MM.1S (cell line): ENCODE measurements around the gene SPTBN1.

Experiments used
- DNase-seq: peaks from one replicate; pipeline ENCODE4 v3.0.0-alpha.2; 2015
- H2AFZ ChIP-seq: fragments of 300-600 bp; sonication (generic); 2 replicates; pipeline ENCODE4 v1.6.0; 2016; ENCODE audit warnings: antibody characterized with exemption, low read length
- H3F3A ChIP-seq: fragments of 300-600 bp; sonication (generic); 2 replicates; pipeline ENCODE4 v1.6.1; 2016; ENCODE audit warnings: mild to moderate bottlenecking, antibody characterized with exemption, low read length, moderate library complexity, mixed read lengths; ENCODE audit not compliant: insufficient read depth
- H3K27ac ChIP-seq: fragments of 300-600 bp; sonication (generic); 2 replicates; pipeline ENCODE4 v1.5.1; 2016; ENCODE audit warnings: mild to moderate bottlenecking, low read length
- H3K27me3 ChIP-seq: fragments of 300-600 bp; sonication (generic); replicated peaks from 2 replicates; pipeline ENCODE4 v1.6.0; 2016; ENCODE audit warnings: low read length; ENCODE audit not compliant: insufficient read depth
- H3K36me3 ChIP-seq: fragments of 300-600 bp; sonication (generic); replicated peaks from 2 replicates; pipeline ENCODE4 v1.6.1; 2016; ENCODE audit warnings: mild to moderate bottlenecking, low read length, mixed read lengths; ENCODE audit not compliant: insufficient read depth
- H3K4me1 ChIP-seq: fragments of 300-600 bp; sonication (generic); 2 replicates; pipeline ENCODE4 v1.6.1; 2016; ENCODE audit warnings: low read length, mixed read lengths
- H3K4me2 ChIP-seq: fragments of 300-600 bp; sonication (generic); 2 replicates; pipeline ENCODE4 v1.6.0; 2016; ENCODE audit warnings: low read depth, low read length
- H3K4me3 ChIP-seq: fragments of 300-600 bp; sonication (generic); 2 replicates; pipeline ENCODE4 v1.5.1; 2016; ENCODE audit warnings: low read length, mixed read lengths
- H3K79me2 ChIP-seq: fragments of 300-600 bp; sonication (generic); 2 replicates; pipeline ENCODE4 v1.6.1; 2016; ENCODE audit warnings: mixed run types, low read length, mixed read lengths
- H3K9ac ChIP-seq: fragments of 300-600 bp; sonication (generic); 2 replicates; pipeline ENCODE4 v1.6.1; 2016; ENCODE audit warnings: low read length, mixed read lengths
- H3K9me2 ChIP-seq: fragments of 300-600 bp; sonication (generic); replicated peaks from 2 replicates; pipeline ENCODE4 v1.6.1; 2016; ENCODE audit warnings: mild to moderate bottlenecking, low read length, mixed read lengths; ENCODE audit not compliant: insufficient read depth
- H3K9me3 ChIP-seq: fragments of 300-600 bp; sonication (generic); replicated peaks from 2 replicates; pipeline ENCODE4 v1.6.1; 2016; ENCODE audit warnings: mild to moderate bottlenecking, low read length, mixed read lengths; ENCODE audit not compliant: insufficient read depth
- H4K20me1 ChIP-seq: fragments of 300-600 bp; sonication (generic); 2 replicates; pipeline ENCODE4 v1.6.1; 2016; ENCODE audit warnings: mild to moderate bottlenecking, low read length, moderate library complexity, mixed read lengths; ENCODE audit not compliant: insufficient read depth
- EZH2 ChIP-seq: fragments of 300-600 bp; sonication (generic); optimal IDR thresholded peaks from 2 replicates; pipeline ENCODE3; 2017; ENCODE audit warnings: low read depth, mild to moderate bottlenecking, antibody characterized with exemption, low read length, mixed read lengths
- EZH2phosphoT487 ChIP-seq: fragments of 300-600 bp; sonication (generic); IDR thresholded peaks from 2 replicates; pipeline ENCODE4 v1.6.1; 2018; ENCODE audit warnings: antibody characterized with exemption, low read length
- TF ChIP-seq, protein P1 (sequence below): fragments of 300-600 bp; sonication (generic); IDR thresholded peaks from 2 replicates; pipeline ENCODE4 v1.5.1; 2016; ENCODE audit warnings: antibody characterized with exemption, low read length, mixed read lengths

The SPTBN1 gene

DNA sequence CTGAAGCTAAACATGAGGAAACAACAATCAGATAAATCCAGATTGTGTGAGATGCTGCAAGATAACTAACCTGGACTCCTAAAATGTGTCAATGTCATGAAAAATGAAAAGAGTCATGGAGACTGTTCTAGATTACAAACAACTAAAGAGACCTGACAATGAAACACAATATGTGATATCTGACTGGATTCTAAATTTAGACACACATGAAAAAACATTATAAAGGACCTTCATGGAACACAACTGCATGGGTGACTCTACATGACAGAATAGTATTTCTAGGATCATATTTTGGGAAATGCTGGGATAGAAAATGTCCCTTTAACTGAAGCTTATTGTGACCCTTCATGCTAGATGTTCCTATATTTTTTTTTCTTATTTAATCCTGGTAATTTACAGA, 18.5 kb upstream of the SPTBN1 start:
- Histone ChIP-seq H3K27ac (no peak overlapping the region), H3F3A (no peaks in the 10 kb centered on the region), H3K9me3 (no peaks in the 10 kb centered on the region), H3K36me3 (no peaks in the 10 kb centered on the region), H2AFZ (no peak overlapping the region), H3K9me2 (no peaks in the 10 kb centered on the region), H3K79me2 (no peaks in the 10 kb centered on the region), H3K4me3 (no peak overlapping the region), H4K20me1 (no peaks in the 10 kb centered on the region), H3K4me1 (no peaks in the 10 kb centered on the region), H3K4me2 (no peak overlapping the region), H3K9ac (no peak overlapping the region), H3K27me3 (no peaks in the 10 kb centered on the region)
- DNase-seq = no peak
- no peak for TF ChIP-seq EZH2
- TF ChIP-seq, protein P1, sequence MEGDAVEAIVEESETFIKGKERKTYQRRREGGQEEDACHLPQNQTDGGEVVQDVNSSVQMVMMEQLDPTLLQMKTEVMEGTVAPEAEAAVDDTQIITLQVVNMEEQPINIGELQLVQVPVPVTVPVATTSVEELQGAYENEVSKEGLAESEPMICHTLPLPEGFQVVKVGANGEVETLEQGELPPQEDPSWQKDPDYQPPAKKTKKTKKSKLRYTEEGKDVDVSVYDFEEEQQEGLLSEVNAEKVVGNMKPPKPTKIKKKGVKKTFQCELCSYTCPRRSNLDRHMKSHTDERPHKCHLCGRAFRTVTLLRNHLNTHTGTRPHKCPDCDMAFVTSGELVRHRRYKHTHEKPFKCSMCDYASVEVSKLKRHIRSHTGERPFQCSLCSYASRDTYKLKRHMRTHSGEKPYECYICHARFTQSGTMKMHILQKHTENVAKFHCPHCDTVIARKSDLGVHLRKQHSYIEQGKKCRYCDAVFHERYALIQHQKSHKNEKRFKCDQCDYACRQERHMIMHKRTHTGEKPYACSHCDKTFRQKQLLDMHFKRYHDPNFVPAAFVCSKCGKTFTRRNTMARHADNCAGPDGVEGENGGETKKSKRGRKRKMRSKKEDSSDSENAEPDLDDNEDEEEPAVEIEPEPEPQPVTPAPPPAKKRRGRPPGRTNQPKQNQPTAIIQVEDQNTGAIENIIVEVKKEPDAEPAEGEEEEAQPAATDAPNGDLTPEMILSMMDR = no peak
- no peak for TF ChIP-seq EZH2phosphoT487

DNA sequence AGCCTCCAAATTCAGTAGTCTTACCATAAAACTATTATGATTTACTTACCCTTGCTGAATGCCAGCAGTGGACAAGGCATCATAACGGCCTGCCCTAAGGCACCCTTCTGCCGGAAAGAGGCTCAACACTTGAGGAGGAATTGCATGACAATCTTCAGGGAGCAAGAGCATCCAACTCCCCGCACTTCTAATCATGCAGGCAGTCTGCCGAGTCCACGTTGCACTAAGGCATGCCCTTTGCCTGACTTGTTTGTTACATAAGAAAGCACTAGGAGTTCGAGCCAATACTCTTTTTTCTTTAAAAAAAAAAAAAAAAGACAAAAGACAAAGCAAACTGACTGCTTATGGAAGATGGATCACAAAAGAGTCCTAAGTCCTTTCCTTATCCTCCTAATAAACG, 17.9 kb upstream of the SPTBN1 start:
- H3K9me2 ChIP-seq = no peaks in the 10 kb centered on the region
- no peaks in the 10 kb centered on the region for H4K20me1 ChIP-seq
- no peak overlapping the region for H3K27ac ChIP-seq
- no peak overlapping the region for H3K4me2 ChIP-seq
- no peaks in the 10 kb centered on the region for H3F3A ChIP-seq
- H3K79me2 ChIP-seq = no peaks in the 10 kb centered on the region
- DNase-seq = no peak
- H3K4me1 ChIP-seq = no peaks in the 10 kb centered on the region
- H3K9me3 ChIP-seq = no peaks in the 10 kb centered on the region
- H3K36me3 ChIP-seq = no peaks in the 10 kb centered on the region
- no peak for TF ChIP-seq EZH2
- TF ChIP-seq, protein P1 = no peak
- TF ChIP-seq EZH2phosphoT487 = no peak
- H3K27me3 ChIP-seq = no peaks in the 10 kb centered on the region
- no peak overlapping the region for H2AFZ ChIP-seq
- H3K9ac ChIP-seq = no peak overlapping the region
- H3K4me3 ChIP-seq = no peak overlapping the region

GRCh38 chr2:54439582-54439981, 16.5 kb upstream of the SPTBN1 start:
- no peaks in the 10 kb centered on the region for H3K9me3 ChIP-seq
- no peak overlapping the region for H3K4me2 ChIP-seq
- H3K36me3 ChIP-seq = no peaks in the 10 kb centered on the region
- no peak overlapping the region for H3K4me3 ChIP-seq
- no peaks in the 10 kb centered on the region for H3K79me2 ChIP-seq
- H3K4me1 ChIP-seq = no peaks in the 10 kb centered on the region
- H3K27me3 ChIP-seq = no peaks in the 10 kb centered on the region
- no peaks in the 10 kb centered on the region for H3K9me2 ChIP-seq
- no peak for DNase-seq
- H3K27ac ChIP-seq = no peak overlapping the region
- no peak overlapping the region for H2AFZ ChIP-seq
- H3F3A ChIP-seq = no peaks in the 10 kb centered on the region
- H4K20me1 ChIP-seq = no peaks in the 10 kb centered on the region
- H3K9ac ChIP-seq = no peak overlapping the region
- TF ChIP-seq EZH2 (no peak), EZH2phosphoT487 (no peak)
- TF ChIP-seq, protein P1 = no peak

DNA sequence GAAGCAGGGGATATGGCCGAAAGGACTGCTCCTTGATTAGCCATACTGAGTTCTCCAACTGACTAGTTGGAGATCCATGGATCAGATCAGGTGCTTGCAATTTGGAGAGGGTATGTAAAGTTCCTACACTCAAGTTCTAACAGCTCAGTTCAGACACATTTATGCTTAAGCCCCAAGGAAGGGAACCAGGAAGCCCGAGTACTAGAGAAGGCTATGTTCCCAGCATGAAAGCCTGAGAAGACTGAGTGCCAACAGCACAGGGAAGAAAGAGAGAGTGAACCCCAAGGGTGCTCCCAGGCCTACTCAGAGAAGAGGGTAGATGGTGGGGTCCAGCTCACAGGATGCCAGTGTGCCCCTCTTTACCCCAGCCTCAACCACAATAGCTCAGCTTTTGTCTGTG, 16.1 kb upstream of the SPTBN1 start:
- no peaks in the 10 kb centered on the region for H3K4me1 ChIP-seq
- H3K27me3 ChIP-seq = no peaks in the 10 kb centered on the region
- no peak overlapping the region for H3K27ac ChIP-seq
- no peak overlapping the region for H3K4me2 ChIP-seq
- no peaks in the 10 kb centered on the region for H3K9me2 ChIP-seq
- no peaks in the 10 kb centered on the region for H3K36me3 ChIP-seq
- H3K79me2 ChIP-seq = no peaks in the 10 kb centered on the region
- DNase-seq = no peak
- H3K9me3 ChIP-seq = no peaks in the 10 kb centered on the region
- H4K20me1 ChIP-seq = no peaks in the 10 kb centered on the region
- TF ChIP-seq EZH2 (no peak), EZH2phosphoT487 (no peak)
- TF ChIP-seq, protein P1 = no peak
- no peak overlapping the region for H2AFZ ChIP-seq
- no peak overlapping the region for H3K4me3 ChIP-seq
- H3K9ac ChIP-seq = no peak overlapping the region
- H3F3A ChIP-seq = no peaks in the 10 kb centered on the region
